Astrocyte (in vitro differentiated cells and primary cell): ENCODE measurements around the gene CNTN5. TPM values are rescaled to one million over a fixed set of nuclear protein-coding genes. Genes with fewer than 3 reads are reported as not detected.
A peak's percentile ranks its signal among the peaks of the same experiment; 100 is the strongest.

Source experiments
- DNase-seq: peaks from one replicate; pipeline ENCODE4 v3.0.0-alpha.2; 2010; ENCODE audit warnings: low read depth
- FAIRE-seq: peaks from 2 replicates; lab custom pipeline; 2011; peaks lifted over from hg19 to GRCh38; lab: Jason Lieb, UNC
- H2AFZ ChIP-seq: 2 replicates; pipeline ENCODE4 v1.6.0; 2012; ENCODE audit warnings: low read depth, low read length, inconsistent platforms
- H3K27ac ChIP-seq: 2 replicates; pipeline ENCODE4 v1.5.1; 2011; ENCODE audit warnings: low read depth, low read length, inconsistent platforms
- H3K27me3 ChIP-seq: 2 replicates; pipeline ENCODE4 v1.6.0; 2011; ENCODE audit warnings: low read length, inconsistent platforms; ENCODE audit not compliant: insufficient read depth
- H3K36me3 ChIP-seq: 2 replicates; pipeline ENCODE4 v1.5.1; 2011; ENCODE audit warnings: low read length, inconsistent platforms; ENCODE audit not compliant: insufficient read depth
- H3K4me1 ChIP-seq: 2 replicates; pipeline ENCODE4 v1.5.1; 2011; ENCODE audit warnings: low read length, inconsistent platforms; ENCODE audit not compliant: insufficient read depth
- H3K4me2 ChIP-seq: 2 replicates; pipeline ENCODE4 v1.6.0; 2012; ENCODE audit warnings: low read length, inconsistent platforms
- H3K4me3 ChIP-seq: 2 replicates; pipeline ENCODE4 v1.5.1; 2011; ENCODE audit warnings: low read depth, mild to moderate bottlenecking, low read length, inconsistent platforms; ENCODE audit not compliant: insufficient read depth
- H3K79me2 ChIP-seq: 2 replicates; pipeline ENCODE4 v1.6.0; 2012; ENCODE audit warnings: mild to moderate bottlenecking, low read length, inconsistent platforms; ENCODE audit not compliant: insufficient read depth
- H3K9ac ChIP-seq: 2 replicates; pipeline ENCODE4 v1.6.0; 2012; ENCODE audit warnings: mild to moderate bottlenecking, low read length, inconsistent platforms
- H3K9me3 ChIP-seq: 2 replicates; pipeline ENCODE4 v1.5.1; 2012; ENCODE audit warnings: low read depth, mild to moderate bottlenecking, low read length, inconsistent platforms; ENCODE audit not compliant: insufficient read depth
- H4K20me1 ChIP-seq: 2 replicates; pipeline ENCODE4 v1.6.0; 2012; ENCODE audit warnings: low read length, inconsistent platforms; ENCODE audit not compliant: insufficient read depth
- H3K27ac Mint-ChIP-seq: one replicate; pipeline ENCODE4 v1.8.0; 2021; ENCODE audit warnings: mild to moderate bottlenecking, mixed read lengths; ENCODE audit not compliant: unreplicated experiment
- H3K27me3 Mint-ChIP-seq: one replicate; pipeline ENCODE4 v1.8.0; 2021; ENCODE audit warnings: low read depth, mixed read lengths; ENCODE audit not compliant: unreplicated experiment
- H3K36me3 Mint-ChIP-seq: one replicate; pipeline ENCODE4 v1.8.0; 2021; ENCODE audit warnings: low read depth, mixed read lengths; ENCODE audit not compliant: unreplicated experiment
- H3K4me1 Mint-ChIP-seq: one replicate; pipeline ENCODE4 v1.8.0; 2021; ENCODE audit warnings: low read depth, mixed read lengths; ENCODE audit not compliant: unreplicated experiment
- H3K4me3 Mint-ChIP-seq: one replicate; pipeline ENCODE4 v1.8.0; 2021; ENCODE audit warnings: mild to moderate bottlenecking, moderate library complexity, mixed read lengths; ENCODE audit not compliant: unreplicated experiment
- H3K9me3 Mint-ChIP-seq: one replicate; pipeline ENCODE4 v1.8.0; 2021; ENCODE audit warnings: mild to moderate bottlenecking, mixed read lengths; ENCODE audit not compliant: unreplicated experiment
- CTCF ChIP-seq: IDR thresholded peaks from 2 replicates; pipeline ENCODE4 v1.5.1; 2011; ENCODE audit warnings: low read depth, mild to moderate bottlenecking, inconsistent platforms, low read length, moderate library complexity; ENCODE audit not compliant: insufficient read depth
- EZH2 ChIP-seq: IDR thresholded peaks from 2 replicates; pipeline ENCODE4 v1.6.1; 2012; ENCODE audit warnings: mild to moderate bottlenecking, low read length, inconsistent platforms; ENCODE audit not compliant: insufficient read depth
- total RNA-seq: library from RNA; stranded (reverse); gene quantifications from 2 replicates; pipeline ENCODE4 v1.2.1, GENCODE V29; 2021

Gene CNTN5
- total RNA-seq, 1 donor from 2014 or later, result 1.1 TPM

- Mint-ChIP-seq H3K4me1 (no peaks in the 10 kb centered on the region), H3K27ac (no peak overlapping the region), H3K4me3 (no peak overlapping the region), H3K9me3 (peaks cover 2% of the 10 kb centered on the region), H3K36me3 (no peaks in the 10 kb centered on the region), H3K27me3 (no peaks in the 10 kb centered on the region)
- no peak overlapping the region for H2AFZ ChIP-seq
- no peak overlapping the region for H3K9ac ChIP-seq
- H3K79me2 ChIP-seq, result no peaks in the 10 kb centered on the region
- no peak overlapping the region for H3K4me3 ChIP-seq
- no peaks in the 10 kb centered on the region for H3K27me3 ChIP-seq
- H3K4me2 ChIP-seq, result no peak overlapping the region
- no peaks in the 10 kb centered on the region for H3K9me3 ChIP-seq
- no peak for FAIRE-seq
- H3K36me3 ChIP-seq, result no peaks in the 10 kb centered on the region
- no peak overlapping the region for H3K27ac ChIP-seq
- TF ChIP-seq CTCF (no peak), EZH2 (no peak)
- no peak for DNase-seq
- no peaks in the 10 kb centered on the region for H3K4me1 ChIP-seq
- H4K20me1 ChIP-seq, result no peaks in the 10 kb centered on the region
Observed at GRCh38 chr11:99716302-99716701, 695.6 kb downstream of the CNTN5 start.

GRCh38 chr11:99718291-99718690 is 697.5 kb downstream of the CNTN5 start:
- Mint-ChIP-seq H3K4me1 (no peaks in the 10 kb centered on the region), H3K9me3 (peaks cover 4% of the 10 kb centered on the region), H3K36me3 (no peaks in the 10 kb centered on the region), H3K27me3 (no peaks in the 10 kb centered on the region), H3K4me3 (no peak overlapping the region), H3K27ac (no peak overlapping the region)
- TF ChIP-seq CTCF, result no peak
- no peak for TF ChIP-seq EZH2
- Histone ChIP-seq H3K36me3 (no peaks in the 10 kb centered on the region), H3K9me3 (no peaks in the 10 kb centered on the region), H4K20me1 (no peaks in the 10 kb centered on the region), H3K4me2 (no peak overlapping the region), H2AFZ (no peak overlapping the region), H3K9ac (no peak overlapping the region), H3K4me3 (no peak overlapping the region), H3K4me1 (no peaks in the 10 kb centered on the region), H3K27me3 (no peaks in the 10 kb centered on the region), H3K79me2 (no peaks in the 10 kb centered on the region), H3K27ac (no peak overlapping the region)
- no peak for DNase-seq
- FAIRE-seq, result no peak

- no peaks in the 10 kb centered on the region for H4K20me1 ChIP-seq
- no peaks in the 10 kb centered on the region for H3K9me3 ChIP-seq
Observed at GRCh38 chr11:99739464-99740089, 718.8 kb downstream of the CNTN5 start.

More at GRCh38 chr11:99739464-99740089, 718.8 kb downstream of the CNTN5 start:
- FAIRE-seq (no peak), DNase-seq (peak; percentile 6)
- H3K27me3 Mint-ChIP-seq, result no peaks in the 10 kb centered on the region
- peaks cover 4% of the 10 kb centered on the region for H3K4me1 Mint-ChIP-seq
- no peak overlapping the region for H3K4me3 ChIP-seq
- no peak overlapping the region for H2AFZ ChIP-seq
- no peak overlapping the region for H3K4me2 ChIP-seq
- H3K27me3 ChIP-seq, result no peaks in the 10 kb centered on the region
- no peak overlapping the region for H3K9ac ChIP-seq
- no peak overlapping the region for H3K4me3 Mint-ChIP-seq
- H3K9me3 Mint-ChIP-seq, result no peaks in the 10 kb centered on the region
- H3K27ac ChIP-seq, result no peak overlapping the region
- H3K27ac Mint-ChIP-seq, result no peak overlapping the region
- no peaks in the 10 kb centered on the region for H3K36me3 ChIP-seq
- H3K36me3 Mint-ChIP-seq, result no peaks in the 10 kb centered on the region
- TF ChIP-seq EZH2 (no peak), CTCF (peak; percentile 65)
- no peaks in the 10 kb centered on the region for H3K79me2 ChIP-seq
- no peaks in the 10 kb centered on the region for H3K4me1 ChIP-seq
